H1 (cell line): ENCODE data around the gene TLE3. TPM values are rescaled to one million over a fixed set of nuclear protein-coding genes. Genes with fewer than 3 reads are reported as not detected.

ENCODE experiments used
- CTCF ChIA-PET: fragments of 300-600 bp; sonication (Branson Sonifier 250); formaldehyde crosslinking; loops from one replicate; lab custom pipeline; 2021; ENCODE audit not compliant: partially characterized antibody; lab: Charles Lee
- POLR2A ChIA-PET: fragments of 300-600 bp; sonication (Branson Sonifier 250); formaldehyde crosslinking; loops from one replicate; lab custom pipeline; 2021; ENCODE audit warnings: inconsistent platforms; ENCODE audit not compliant: partially characterized antibody; lab: Charles Lee
- DNase-seq, 2 experiments: peaks; one replicate each; pipeline versions ENCODE4 v3.0.0 to v3.0.0-alpha.2; 2010 to 2022; ENCODE audit warnings: low spot score in 2 of 2, low read depth in 1 of 2, mixed read lengths in 1 of 2
- FAIRE-seq: peaks from 2 replicates; lab custom pipeline; 2011; peaks lifted over from hg19 to GRCh38; lab: Jason Lieb, UNC
- H2AFZ ChIP-seq: 2 replicates; pipeline ENCODE4 v1.8.1; 2012; ENCODE audit warnings: low read length, inconsistent platforms
- H2AK5ac ChIP-seq: 2 replicates; pipeline ENCODE4 v1.6.1; 2013; ENCODE audit warnings: low read depth, low read length
- H2BK120ac ChIP-seq: replicated peaks from 2 replicates; pipeline ENCODE3; 2013; ENCODE audit warnings: low read depth, low read length, inconsistent platforms
- H2BK12ac ChIP-seq: 2 replicates; pipeline ENCODE4 v1.6.1; 2013; ENCODE audit warnings: low read depth, low read length
- H2BK15ac ChIP-seq: 2 replicates; pipeline ENCODE4 v1.6.1; 2013; ENCODE audit warnings: low read length
- H2BK20ac ChIP-seq: 2 replicates; pipeline ENCODE4 v1.6.1; 2013; ENCODE audit warnings: low read length
- H2BK5ac ChIP-seq: 2 replicates; pipeline ENCODE4 v1.6.1; 2013; ENCODE audit warnings: low read depth, low read length
- H3K14ac ChIP-seq: 2 replicates; pipeline ENCODE4 v1.6.1; 2013; ENCODE audit warnings: inconsistent platforms; ENCODE audit not compliant: insufficient read length
- H3K18ac ChIP-seq: 2 replicates; pipeline ENCODE4 v1.6.1; 2013; ENCODE audit warnings: low read length; ENCODE audit errors: extremely low read depth
- H3K23ac ChIP-seq: 2 replicates; pipeline ENCODE4 v1.6.1; 2013; ENCODE audit warnings: inconsistent platforms; ENCODE audit not compliant: insufficient read length
- H3K23me2 ChIP-seq: 2 replicates; pipeline ENCODE4 v1.6.1; 2013; ENCODE audit warnings: low read depth, low read length
- H3K27ac ChIP-seq: 2 replicates; pipeline ENCODE4 v1.6.1; 2011; ENCODE audit warnings: low read depth, low read length, inconsistent platforms
- H3K27me3 ChIP-seq, 4 experiments: replicated peaks in 1 of 4; 1 replicate in 1 of 4; 2 replicates in 3 of 4; pipeline versions ENCODE4 v1.6.1 to v1.8.1; 2011 to 2013; ENCODE audit warnings: low read length in 3 of 4, mild to moderate bottlenecking in 3 of 4, inconsistent platforms in 2 of 4, mixed read lengths in 2 of 4, moderate library complexity in 1 of 4; ENCODE audit not compliant: control insufficient read depth in 3 of 4, insufficient read depth in 3 of 4; ENCODE audit errors: extremely low read depth in 1 of 4
- H3K36me3 ChIP-seq, 4 experiments: 2 replicates each; pipeline versions ENCODE4 v1.6.1 to v1.8.1; 2011 to 2013; ENCODE audit warnings: mild to moderate bottlenecking in 4 of 4, low read length in 3 of 4, moderate library complexity in 2 of 4, control low read depth in 1 of 4, inconsistent platforms in 1 of 4; ENCODE audit not compliant: insufficient read depth in 4 of 4, control insufficient read depth in 2 of 4
- H3K4ac ChIP-seq: replicated peaks from 2 replicates; pipeline ENCODE3; 2013; ENCODE audit warnings: low read length, low read depth, mixed read lengths, inconsistent platforms; ENCODE audit not compliant: insufficient read length
- H3K4me1 ChIP-seq, 4 experiments: replicated peaks in 1 of 4; 1 replicate in 1 of 4; 2 replicates in 3 of 4; pipeline versions ENCODE4 v1.6.1 to v1.8.1; 2011 to 2013; ENCODE audit warnings: low read length in 3 of 4, inconsistent platforms in 2 of 4, mixed read lengths in 1 of 4; ENCODE audit not compliant: insufficient read depth in 4 of 4, control insufficient read depth in 3 of 4
- H3K4me2 ChIP-seq, 2 experiments: 2 replicates each; pipeline versions ENCODE4 v1.6.1 to v1.8.1; 2011 to 2013; ENCODE audit warnings: low read depth in 2 of 2, low read length in 2 of 2, control low read depth in 1 of 2, inconsistent platforms in 1 of 2, mild to moderate bottlenecking in 1 of 2; ENCODE audit not compliant: insufficient read depth in 1 of 2
- H3K4me3 ChIP-seq, 4 experiments: fragments of 200-600, 300-600 bp in 1 of 4; sonication (generic), shearing (Covaris generic), sonication (Bioruptor Twin) in 1 of 4; 2 replicates each; pipeline versions ENCODE4 v1.5.1 to v1.8.1; 2011 to 2016; ENCODE audit warnings: low read length in 4 of 4, low read depth in 3 of 4, control low read depth in 2 of 4, inconsistent platforms in 2 of 4, mild to moderate bottlenecking in 2 of 4, mixed read lengths in 1 of 4, moderate library complexity in 1 of 4; ENCODE audit not compliant: insufficient read depth in 2 of 4; ENCODE audit errors: extremely low read depth in 1 of 4
- H3K56ac ChIP-seq: replicated peaks from 2 replicates; pipeline ENCODE3; 2013; ENCODE audit warnings: low read depth, mild to moderate bottlenecking, mixed read lengths, low read length, inconsistent platforms; ENCODE audit not compliant: insufficient read length
- H3K79me1 ChIP-seq: 2 replicates; pipeline ENCODE4 v1.6.1; 2013; ENCODE audit warnings: low read depth, low read length, control low read depth
- H3K79me2 ChIP-seq, 2 experiments: 2 replicates each; pipeline versions ENCODE4 v1.6.1 to v1.8.1; 2012 to 2013; ENCODE audit warnings: low read length in 2 of 2, mild to moderate bottlenecking in 2 of 2, inconsistent platforms in 1 of 2; ENCODE audit not compliant: insufficient read depth in 2 of 2, control insufficient read depth in 1 of 2
- H3K9ac ChIP-seq, 4 experiments: replicated peaks in 1 of 4; 1 replicate in 1 of 4; 2 replicates in 3 of 4; pipeline versions ENCODE4 v1.6.1 to v1.8.1; 2011 to 2013; ENCODE audit warnings: low read depth in 3 of 4, low read length in 3 of 4, control low read depth in 2 of 4, mild to moderate bottlenecking in 2 of 4, moderate library complexity in 2 of 4, inconsistent platforms in 1 of 4; ENCODE audit errors: extremely low read depth in 1 of 4
- H3K9me3 ChIP-seq, 2 experiments: 2 replicates each; pipeline versions ENCODE4 v1.6.1 to v1.8.1; 2012 to 2013; ENCODE audit warnings: mild to moderate bottlenecking in 2 of 2, moderate library complexity in 2 of 2, control low read depth in 1 of 2, inconsistent platforms in 1 of 2, low read depth in 1 of 2, low read length in 1 of 2, mixed read lengths in 1 of 2; ENCODE audit not compliant: insufficient read depth in 2 of 2
- H4K20me1 ChIP-seq, 2 experiments: replicated peaks in 1 of 2; 2 replicates each; pipeline versions ENCODE3 to v1.8.1; 2011 to 2013; ENCODE audit warnings: inconsistent platforms in 2 of 2, low read length in 2 of 2, mild to moderate bottlenecking in 1 of 2; ENCODE audit not compliant: insufficient read depth in 2 of 2, control insufficient read depth in 1 of 2
- H4K5ac ChIP-seq: 2 replicates; pipeline ENCODE4 v1.6.1; 2013; ENCODE audit warnings: low read length, low read depth, mixed read lengths, inconsistent platforms; ENCODE audit not compliant: insufficient read length
- H4K8ac ChIP-seq: 2 replicates; pipeline ENCODE4 v1.8.0; 2013; ENCODE audit warnings: mild to moderate bottlenecking, moderate library complexity, low read length, inconsistent platforms; ENCODE audit not compliant: insufficient read depth; ENCODE audit errors: extremely low read depth
- H4K91ac ChIP-seq: replicated peaks from 2 replicates; pipeline ENCODE3; 2013; ENCODE audit warnings: low read length, mixed read lengths, inconsistent platforms; ENCODE audit not compliant: insufficient read length
- BRCA1 ChIP-seq: IDR thresholded peaks from 2 replicates; pipeline ENCODE4 v1.6.1; 2012; ENCODE audit warnings: low read depth, low read length, improper control_type of control experiment
- CEBPB ChIP-seq: IDR thresholded peaks from 2 replicates; pipeline ENCODE4 v1.6.1; 2012; ENCODE audit warnings: low read depth, low read length
- EP300 ChIP-seq, 2 experiments: IDR thresholded peaks; 1 replicate in 1 of 2; 2 replicates in 1 of 2; pipeline ENCODE4 v1.6.1; 2011 to 2012; ENCODE audit warnings: low read depth in 2 of 2, low read length in 2 of 2, mild to moderate bottlenecking in 2 of 2, borderline replicate concordance in 1 of 2, inconsistent platforms in 1 of 2, moderate library complexity in 1 of 2
- NRF1 ChIP-seq: IDR thresholded peaks from 2 replicates; pipeline ENCODE4 v1.6.1; 2011; ENCODE audit warnings: mild to moderate bottlenecking, low read depth, low read length, improper control_type of control experiment
- PHF8 ChIP-seq: fragments of 200-600 bp; sonication (generic); conservative IDR thresholded peaks from 2 replicates; pipeline ENCODE4 v1.7.1; 2012; ENCODE audit warnings: low read depth, mild to moderate bottlenecking, inconsistent platforms, low read length, moderate library complexity
- YY1 ChIP-seq: IDR thresholded peaks from 2 replicates; pipeline ENCODE4 v1.6.1; 2011; ENCODE audit warnings: low read depth, mild to moderate bottlenecking, low read length
- WGBS, 2 experiments: shearing (Covaris generic) in 1 of 2; methylation state at CpG; one replicate each; pipeline versions ENCODE4 v1.1.6 to v1.1.7; 2013 to 2015; ENCODE audit warnings: low lambda C conversion rate in 2 of 2, mixed read lengths in 2 of 2, inconsistent platforms in 1 of 2, low coverage in 1 of 2, missing lambda C conversion rate in 1 of 2; ENCODE audit not compliant: insufficient replicate concordance in 2 of 2, insufficient coverage in 1 of 2, insufficient read length in 1 of 2; ENCODE audit errors: extremely low coverage in 1 of 2, missing lambda C conversion rate in 1 of 2; 5-methylcytosine and 5-hydroxymethylcytosine counted together
- polyA plus RNA-seq, 7 experiments: library from polyadenylated mRNA; depleted of rRNA in 3 of 7; stranded (reverse) in 5 of 7; unstranded in 2 of 7; fragments of >200 nt in 5 of 7; fragments of 200-250 nt in 2 of 7; gene quantifications; 1 replicate in 5 of 7; 2 replicates in 1 of 7; 4 replicates in 1 of 7; pipeline versions ENCODE4 v1.2.1 to v1.2.3, GENCODE V29; 2011 to 2013; ENCODE audit warnings: missing spikeins in 2 of 7, mixed read lengths in 2 of 7
- total RNA-seq: library from RNA; stranded (reverse); fragmentation: NEBNext Ultra II Directional; extraction: Animal tissue kit (Norgen Biotek cat#: 25700); gene quantifications from 2 replicates; pipeline ENCODE4 v1.2.1, GENCODE V29; 2021

Gene TLE3
- total and polyA plus RNA-seq, 2 of the 8 experiments (the other 6 are each of a cell fraction or from before 2014, with no cell fraction given) = 25.1 to 61.2 TPM

DNA sequence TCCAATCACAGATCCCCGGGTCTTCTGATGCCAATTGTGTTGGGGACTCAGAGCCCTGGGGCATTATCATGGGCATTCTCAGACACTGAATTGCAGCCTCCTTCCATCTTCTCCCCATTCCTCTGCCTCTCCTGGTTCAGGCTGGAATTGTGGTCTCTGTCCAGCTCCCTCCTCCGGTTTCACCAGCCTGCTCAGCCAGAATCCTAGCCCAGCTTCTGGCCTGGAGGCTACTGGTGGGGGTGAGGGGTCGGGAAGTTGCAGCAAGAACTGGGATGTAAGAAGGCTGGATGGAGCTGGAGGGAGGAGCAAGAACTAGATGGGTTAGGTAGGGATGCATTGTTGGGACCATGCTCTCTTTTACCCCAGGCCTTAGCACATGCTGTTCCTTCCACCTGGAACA is 53.5 kb downstream of the TLE3 start:
- Histone ChIP-seq H3K27ac (no peak overlapping the region), H3K4me3 (no peak overlapping the region), H2BK20ac (no peak overlapping the region), H4K20me1 (peaks cover 0 to 1% of the 10 kb centered on the region in 2 experiments), H3K56ac (no peak overlapping the region), H3K14ac (no peak overlapping the region), H3K9ac (no peak overlapping the region)
- no peak for TF ChIP-seq EP300 (IDR thresholded peaks at IDR 0.05; ENCODE audit: borderline replicate concordance in 1 of 2, low read depth in 2 of 2, low read length in 2 of 2)
- TF ChIP-seq YY1 = no peak
- TF ChIP-seq NRF1 = no peak
- no peak for TF ChIP-seq CEBPB
- TF ChIP-seq PHF8 = no peak
- no peak for TF ChIP-seq BRCA1
- TF ChIP-seq, all 59 proteins: peak for 0
- Histone ChIP-seq H4K8ac (no peak overlapping the region), H3K23ac (no peak overlapping the region), H3K79me1 (no peaks in the 10 kb centered on the region), H3K23me2 (peaks cover 7% of the 10 kb centered on the region; the same call in 1 of the 2 replicates), H4K5ac (no peak overlapping the region), H3K4ac (no peak overlapping the region), H3K36me3 (peaks cover 0 to 5% (median 0%) of the 10 kb centered on the region in 4 experiments; a peak in 2 of 8 replicates), H3K4me2 (no peak overlapping the region), H2BK15ac (no peak overlapping the region), H4K91ac (no peak overlapping the region), H3K27me3 (no peaks in the 10 kb centered on the region), H2BK5ac (no peak overlapping the region), H2AFZ (no peak overlapping the region), H3K79me2 (no peaks in the 10 kb centered on the region), H3K4me1 (peaks cover 0 to 7% (median 3%) of the 10 kb centered on the region in 4 experiments; a peak in 5 of 7 replicates), H2BK120ac (no peak overlapping the region), H2BK12ac (no peak overlapping the region), H3K9me3 (no peaks in the 10 kb centered on the region), H3K18ac (no peak overlapping the region), H2AK5ac (no peak overlapping the region)
- POLR2A ChIA-PET = interaction anchor here (0.7 to 1.6 kb wide), 5 partner anchors 9 to 91 kb away, joined by 3 to 4 read pairs (median 4); no protein-coding TSS in a partner anchor
- CTCF ChIA-PET = interaction anchor here (0.7 to 0.9 kb wide), 3 partner anchors 9 to 125 kb away, joined by 3 to 5 read pairs (median 4); no protein-coding TSS in a partner anchor
- FAIRE-seq = no peak
- no peak for DNase-seq
- 90% methylated on average over 3 of the region's 3 CpGs; no CpG with 5 or more reads in 1 of the 2 experiments for WGBS, 2 experiments
